ENCODE data around the gene PCNX1.
"Not testable (repeated sequence)": the region's sequence is repeated elsewhere in the genome, so short reads cannot be mapped to it uniquely, and the experiment has no call there.

PCNX1 gene

GRCh38 chr14:71140157-71140556 is 232.9 kb downstream of the PCNX1 start:
- H3K36me3 ChIP-seq (ENCODE audit: control insufficient read depth, insufficient read depth, low read length) = no peaks in the 10 kb centered on the region
- no peak overlapping the region for H3K4me3 ChIP-seq (ENCODE audit: low read depth, low read length)
- H3K27me3 ChIP-seq (ENCODE audit: control insufficient read depth, insufficient read depth, low read length) = no peaks in the 10 kb centered on the region
- peaks cover 16% of the 10 kb centered on the region for H3K4me1 ChIP-seq (ENCODE audit: control insufficient read depth, insufficient read depth, low read length)
- H3K9me3 ChIP-seq (ENCODE audit: control insufficient read depth, insufficient read depth, low read depth, low read length) = peaks cover 19% of the 10 kb centered on the region
- no peak overlapping the region for H3K9ac ChIP-seq (ENCODE audit: low read length)
- H3K27ac ChIP-seq (ENCODE audit: low read depth, low read length) = no peak overlapping the region

GRCh38 chr14:71141701-71142374 is 234.6 kb downstream of the PCNX1 start:
- Histone ChIP-seq H3K27ac (ENCODE audit: low read depth, low read length) (no peak overlapping the region), H3K9me3 (ENCODE audit: control insufficient read depth, insufficient read depth, low read depth, low read length) (peaks cover 16% of the 10 kb centered on the region), H3K4me3 (ENCODE audit: low read depth, low read length) (no peak overlapping the region), H3K4me1 (ENCODE audit: control insufficient read depth, insufficient read depth, low read length) (peaks cover 16% of the 10 kb centered on the region), H3K36me3 (ENCODE audit: control insufficient read depth, insufficient read depth, low read length) (no peaks in the 10 kb centered on the region), H3K9ac (ENCODE audit: low read length) (no peak overlapping the region), H3K27me3 (ENCODE audit: control insufficient read depth, insufficient read depth, low read length) (no peaks in the 10 kb centered on the region)

GRCh38 chr14:71142375-71143038 is 235.2 kb downstream of the PCNX1 start:
- no peaks in the 10 kb centered on the region for H3K36me3 ChIP-seq (ENCODE audit: control insufficient read depth, insufficient read depth, low read length)
- H3K27ac ChIP-seq (ENCODE audit: low read depth, low read length) = no peak overlapping the region
- no peak overlapping the region for H3K4me3 ChIP-seq (ENCODE audit: low read depth, low read length)
- H3K27me3 ChIP-seq (ENCODE audit: control insufficient read depth, insufficient read depth, low read length) = no peaks in the 10 kb centered on the region
- peaks cover 10% of the 10 kb centered on the region; the same call in 1 of the 2 replicates for H3K9me3 ChIP-seq (ENCODE audit: control insufficient read depth, insufficient read depth, low read depth, low read length)
- no peak overlapping the region for H3K9ac ChIP-seq (ENCODE audit: low read length)
- H3K4me1 ChIP-seq (ENCODE audit: control insufficient read depth, insufficient read depth, low read length) = peaks cover 16% of the 10 kb centered on the region

GRCh38 chr14:71143381-71144290 is 236.4 kb downstream of the PCNX1 start:
- Histone ChIP-seq H3K27ac (ENCODE audit: low read depth, low read length) (no peak overlapping the region), H3K36me3 (ENCODE audit: control insufficient read depth, insufficient read depth, low read length) (no peaks in the 10 kb centered on the region), H3K9me3 (ENCODE audit: control insufficient read depth, insufficient read depth, low read depth, low read length) (peaks cover 19% of the 10 kb centered on the region), H3K4me1 (ENCODE audit: control insufficient read depth, insufficient read depth, low read length) (peaks cover 15% of the 10 kb centered on the region), H3K4me3 (ENCODE audit: low read depth, low read length) (no peak overlapping the region), H3K27me3 (ENCODE audit: control insufficient read depth, insufficient read depth, low read length) (no peaks in the 10 kb centered on the region), H3K9ac (ENCODE audit: low read length) (no peak overlapping the region)

GRCh38 chr14:71147335-71147734 is 240.1 kb downstream of the PCNX1 start:
- not testable (repeated sequence) for H3K27ac ChIP-seq (ENCODE audit: low read depth, low read length); H3K36me3 ChIP-seq (ENCODE audit: control insufficient read depth, insufficient read depth, low read length); H3K4me3 ChIP-seq (ENCODE audit: low read depth, low read length); H3K4me1 ChIP-seq (ENCODE audit: control insufficient read depth, insufficient read depth, low read length); H3K27me3 ChIP-seq (ENCODE audit: control insufficient read depth, insufficient read depth, low read length); H3K9ac ChIP-seq (ENCODE audit: low read length)
- peaks cover 50% of the 10 kb centered on the region for H3K9me3 ChIP-seq (ENCODE audit: control insufficient read depth, insufficient read depth, low read depth, low read length)

GRCh38 chr14:71148627-71149026 is 241.4 kb downstream of the PCNX1 start:
- Histone ChIP-seq H3K36me3 (ENCODE audit: control insufficient read depth, insufficient read depth, low read length) (no peaks in the 10 kb centered on the region), H3K27ac (ENCODE audit: low read depth, low read length) (no peak overlapping the region), H3K4me1 (ENCODE audit: control insufficient read depth, insufficient read depth, low read length) (peaks cover 2% of the 10 kb centered on the region; the same call in 1 of the 2 replicates), H3K9ac (ENCODE audit: low read length) (no peak overlapping the region), H3K27me3 (ENCODE audit: control insufficient read depth, insufficient read depth, low read length) (no peaks in the 10 kb centered on the region), H3K4me3 (ENCODE audit: low read depth, low read length) (no peak overlapping the region), H3K9me3 (ENCODE audit: control insufficient read depth, insufficient read depth, low read depth, low read length) (peaks cover 47% of the 10 kb centered on the region)

GRCh38 chr14:71150737-71151136 is 243.5 kb downstream of the PCNX1 start:
- no peak overlapping the region for H3K9ac ChIP-seq (ENCODE audit: low read length)
- H3K9me3 ChIP-seq (ENCODE audit: control insufficient read depth, insufficient read depth, low read depth, low read length) = peaks cover 47% of the 10 kb centered on the region
- H3K4me3 ChIP-seq (ENCODE audit: low read depth, low read length) = no peak overlapping the region
- H3K4me1 ChIP-seq (ENCODE audit: control insufficient read depth, insufficient read depth, low read length) = peaks cover 4% of the 10 kb centered on the region; the same call in 1 of the 2 replicates
- H3K27me3 ChIP-seq (ENCODE audit: control insufficient read depth, insufficient read depth, low read length) = no peaks in the 10 kb centered on the region
- H3K36me3 ChIP-seq (ENCODE audit: control insufficient read depth, insufficient read depth, low read length) = no peaks in the 10 kb centered on the region
- no peak overlapping the region for H3K27ac ChIP-seq (ENCODE audit: low read depth, low read length)

GRCh38 chr14:71155743-71156142 is 248.5 kb downstream of the PCNX1 start:
- H3K9me3 ChIP-seq (ENCODE audit: control insufficient read depth, insufficient read depth, low read depth, low read length) = peaks cover 22% of the 10 kb centered on the region
- H3K9ac ChIP-seq (ENCODE audit: low read length) = no peak overlapping the region
- H3K27ac ChIP-seq (ENCODE audit: low read depth, low read length) = no peak overlapping the region
- peaks cover 4% of the 10 kb centered on the region; the same call in 1 of the 2 replicates for H3K4me1 ChIP-seq (ENCODE audit: control insufficient read depth, insufficient read depth, low read length)
- no peaks in the 10 kb centered on the region for H3K36me3 ChIP-seq (ENCODE audit: control insufficient read depth, insufficient read depth, low read length)
- H3K27me3 ChIP-seq (ENCODE audit: control insufficient read depth, insufficient read depth, low read length) = no peaks in the 10 kb centered on the region
- no peak overlapping the region for H3K4me3 ChIP-seq (ENCODE audit: low read depth, low read length)

- Histone ChIP-seq H3K27ac (ENCODE audit: low read depth, low read length) (no peak overlapping the region), H3K36me3 (ENCODE audit: control insufficient read depth, insufficient read depth, low read length) (no peaks in the 10 kb centered on the region), H3K9me3 (ENCODE audit: control insufficient read depth, insufficient read depth, low read depth, low read length) (peaks cover 5% of the 10 kb centered on the region; the same call in 1 of the 2 replicates), H3K4me1 (ENCODE audit: control insufficient read depth, insufficient read depth, low read length) (peaks cover 6% of the 10 kb centered on the region; the same call in 1 of the 2 replicates), H3K27me3 (ENCODE audit: control insufficient read depth, insufficient read depth, low read length) (no peaks in the 10 kb centered on the region), H3K4me3 (ENCODE audit: low read depth, low read length) (no peak overlapping the region), H3K9ac (ENCODE audit: low read length) (no peak overlapping the region)
These were observed 256.0 kb downstream of the PCNX1 start for GRCh38 chr14:71163050-71163841.

GRCh38 chr14:71163842-71164629 is 256.8 kb downstream of the PCNX1 start:
- no peak overlapping the region for H3K4me3 ChIP-seq (ENCODE audit: low read depth, low read length)
- H3K27me3 ChIP-seq (ENCODE audit: control insufficient read depth, insufficient read depth, low read length) = no peaks in the 10 kb centered on the region
- H3K9me3 ChIP-seq (ENCODE audit: control insufficient read depth, insufficient read depth, low read depth, low read length) = peaks cover 5% of the 10 kb centered on the region; the same call in 1 of the 2 replicates
- no peak overlapping the region for H3K27ac ChIP-seq (ENCODE audit: low read depth, low read length)
- H3K4me1 ChIP-seq (ENCODE audit: control insufficient read depth, insufficient read depth, low read length) = peaks cover 6% of the 10 kb centered on the region; the same call in 1 of the 2 replicates
- no peak overlapping the region for H3K9ac ChIP-seq (ENCODE audit: low read length)
- no peaks in the 10 kb centered on the region for H3K36me3 ChIP-seq (ENCODE audit: control insufficient read depth, insufficient read depth, low read length)
